Measurements from ENCODE around the gene DYNC2H1.

GRCh38 chr11:103157542-103157941 is 48.3 kb downstream of the DYNC2H1 start:
- no peak for TF ChIP-seq CTCF (conservative IDR thresholded peaks at IDR 0.05)
- no peak for TF ChIP-seq ZFX (IDR thresholded peaks at IDR 0.05)

Data from C4-2B (cell line).